ENCODE results near the gene ANKRD13D.

Gene ANKRD13D

GRCh38 chr11:67262731-67263675 is 26.1 kb upstream of the ANKRD13D start:
- peak; percentile 87 to 91 for DNase-seq

GRCh38 chr11:67264260-67264659 is 24.8 kb upstream of the ANKRD13D start:
- DNase-seq: no peak

GRCh38 chr11:67264877-67265632 is 24.0 kb upstream of the ANKRD13D start:
- DNase-seq: no peak

- DNase-seq: peak; percentile 63 to 74
Observed at GRCh38 chr11:67265633-67266448, 23.3 kb upstream of the ANKRD13D start.

- peak in 1 of 2 experiments; percentile 56 for DNase-seq
Observed at GRCh38 chr11:67266449-67267187, 22.5 kb upstream of the ANKRD13D start, which contains the start of gene GRK2. Gene GRK2, plus strand, starts transcription at chr11:67266473. Its CDS starts 227 bp downstream, at chr11:67266700.

- no peak for DNase-seq
Observed at GRCh38 chr11:67267188-67268080, 21.7 kb upstream of the ANKRD13D start.

- DNase-seq: no peak
Observed at GRCh38 chr11:67268081-67268961, 20.8 kb upstream of the ANKRD13D start.

- no peak for DNase-seq
Observed at GRCh38 chr11:67268962-67269268, 20.2 kb upstream of the ANKRD13D start.

- DNase-seq: no peak
Observed at GRCh38 chr11:67269401-67270255, 19.5 kb upstream of the ANKRD13D start.

GRCh38 chr11:67270256-67271204 is 18.6 kb upstream of the ANKRD13D start:
- no peak for DNase-seq

GRCh38 chr11:67271205-67271540 is 17.9 kb upstream of the ANKRD13D start:
- no peak for DNase-seq

- no peak for DNase-seq
Observed at GRCh38 chr11:67271541-67272284, 17.4 kb upstream of the ANKRD13D start.

- DNase-seq: no peak
Observed at GRCh38 chr11:67272327-67273259, 16.5 kb upstream of the ANKRD13D start.

GRCh38 chr11:67273260-67273990 is 15.7 kb upstream of the ANKRD13D start:
- no peak for DNase-seq

All from SHP77 (cell line).